ENCODE measurements around the gene AK8. TPM values are rescaled to one million over a fixed set of nuclear protein-coding genes. Genes with fewer than 3 reads are reported as not detected.

The AK8 gene
- total and polyA plus RNA-seq, 2 donors from 2014 or later = 6.2 to 6.3 TPM

GRCh38 chr9:132708239-132708638 is 169.8 kb downstream of the AK8 start:
- H3K9me3 ChIP-seq (ENCODE audit: control insufficient read depth in 2 of 3, insufficient read depth in 1 of 3, low read length in 3 of 3) = no peaks in the 10 kb centered on the region
- no peaks in the 10 kb centered on the region for H3K36me3 ChIP-seq (ENCODE audit: control insufficient read depth in 2 of 3, insufficient read depth in 3 of 3, low read length in 3 of 3)
- no peaks in the 10 kb centered on the region for H3K4me1 ChIP-seq (ENCODE audit: control insufficient read depth in 2 of 3, insufficient read depth in 2 of 3, low read depth in 1 of 3, low read length in 3 of 3)
- FAIRE-seq (no peak), DNase-seq (no peak)
- no peak overlapping the region for H3K4me3 ChIP-seq (ENCODE audit: low read length in 3 of 3)
- H3K27ac ChIP-seq (ENCODE audit: low read depth in 2 of 2, low read length in 2 of 2) = no peak overlapping the region
- no peak overlapping the region for H3K9ac ChIP-seq (ENCODE audit: low read length in 3 of 3)
- intact Hi-C loops (cut with DNase I) = no loop called here
- TF ChIP-seq CTCF (IDR thresholded peaks at IDR 0.05; ENCODE audit: borderline replicate concordance, extremely low read depth, insufficient read depth) = no peak
- H3K27me3 ChIP-seq (ENCODE audit: control insufficient read depth, insufficient read depth, low read length) = no peaks in the 10 kb centered on the region

- Histone ChIP-seq H3K27ac (ENCODE audit: low read depth in 2 of 2, low read length in 2 of 2) (no peak overlapping the region), H3K36me3 (ENCODE audit: control insufficient read depth in 2 of 3, insufficient read depth in 3 of 3, low read length in 3 of 3) (no peaks in the 10 kb centered on the region), H3K9ac (ENCODE audit: low read length in 3 of 3) (no peak overlapping the region), H3K4me1 (ENCODE audit: control insufficient read depth in 2 of 3, insufficient read depth in 2 of 3, low read depth in 1 of 3, low read length in 3 of 3) (no peaks in the 10 kb centered on the region), H3K27me3 (ENCODE audit: control insufficient read depth, insufficient read depth, low read length) (no peaks in the 10 kb centered on the region), H3K4me3 (ENCODE audit: low read length in 3 of 3) (no peak overlapping the region), H3K9me3 (ENCODE audit: control insufficient read depth in 2 of 3, insufficient read depth in 1 of 3, low read length in 3 of 3) (no peaks in the 10 kb centered on the region)
- intact Hi-C loops (cut with DNase I) = no loop called here
- TF ChIP-seq CTCF (IDR thresholded peaks at IDR 0.05; ENCODE audit: borderline replicate concordance, extremely low read depth, insufficient read depth) = no peak
- FAIRE-seq = no peak
- no peak for DNase-seq
Measured at GRCh38 chr9:132703336-132703735, 174.7 kb downstream of the AK8 start.

- no peak overlapping the region for H3K27ac ChIP-seq (ENCODE audit: low read depth in 2 of 2, low read length in 2 of 2)
- TF ChIP-seq CTCF (IDR thresholded peaks at IDR 0.05; ENCODE audit: borderline replicate concordance, extremely low read depth, insufficient read depth) = no peak
- H3K4me1 ChIP-seq (ENCODE audit: control insufficient read depth in 2 of 3, insufficient read depth in 2 of 3, low read depth in 1 of 3, low read length in 3 of 3) = no peaks in the 10 kb centered on the region
- FAIRE-seq (no peak), DNase-seq (no peak)
- no peak overlapping the region for H3K4me3 ChIP-seq (ENCODE audit: low read length in 3 of 3)
- H3K27me3 ChIP-seq (ENCODE audit: control insufficient read depth, insufficient read depth, low read length) = no peaks in the 10 kb centered on the region
- no peak overlapping the region for H3K9ac ChIP-seq (ENCODE audit: low read length in 3 of 3)
- peaks cover 0 to 6% (median 3%) of the 10 kb centered on the region in 3 donors for H3K9me3 ChIP-seq (ENCODE audit: control insufficient read depth in 2 of 3, insufficient read depth in 1 of 3, low read length in 3 of 3)
- H3K36me3 ChIP-seq (ENCODE audit: control insufficient read depth in 2 of 3, insufficient read depth in 3 of 3, low read length in 3 of 3) = no peaks in the 10 kb centered on the region
- intact Hi-C loops (cut with DNase I) = no loop called here
Measured at GRCh38 chr9:132702254-132702653, 175.8 kb downstream of the AK8 start.

- Histone ChIP-seq H3K27me3 (ENCODE audit: control insufficient read depth, insufficient read depth, low read length) (no peaks in the 10 kb centered on the region), H3K9me3 (ENCODE audit: control insufficient read depth in 2 of 3, insufficient read depth in 1 of 3, low read length in 3 of 3) (peaks cover 0 to 16% (median 5%) of the 10 kb centered on the region in 3 donors), H3K4me3 (ENCODE audit: low read length in 3 of 3) (no peak overlapping the region), H3K9ac (ENCODE audit: low read length in 3 of 3) (no peak overlapping the region), H3K27ac (ENCODE audit: low read depth in 2 of 2, low read length in 2 of 2) (no peak overlapping the region), H3K4me1 (ENCODE audit: control insufficient read depth in 2 of 3, insufficient read depth in 2 of 3, low read depth in 1 of 3, low read length in 3 of 3) (no peaks in the 10 kb centered on the region), H3K36me3 (ENCODE audit: control insufficient read depth in 2 of 3, insufficient read depth in 3 of 3, low read length in 3 of 3) (no peaks in the 10 kb centered on the region)
- FAIRE-seq = no peak
- intact Hi-C loops (cut with DNase I) = no loop called here
- TF ChIP-seq CTCF (IDR thresholded peaks at IDR 0.05; ENCODE audit: borderline replicate concordance, extremely low read depth, insufficient read depth) = no peak
- DNase-seq = peak in 1 of 5 donors; percentile 62
Measured at GRCh38 chr9:132699956-132700355, 178.1 kb downstream of the AK8 start.
